LNCaP clone FGC (cell line): ENCODE results near the gene PAX7.

ENCODE experiments used
- DNase-seq: peaks from one replicate; pipeline ENCODE4 v3.0.0-alpha.2; 2011; ENCODE audit warnings: low read depth
- H3K4me3 ChIP-seq: 2 replicates; pipeline ENCODE4 v1.5.1; 2011; ENCODE audit warnings: mild to moderate bottlenecking, low read depth, low read length, control low read depth
- TF ChIP-seq, protein P1 (sequence below): IDR thresholded peaks from 2 replicates; pipeline ENCODE4 v1.5.1; 2012; ENCODE audit warnings: mild to moderate bottlenecking; ENCODE audit not compliant: control insufficient read depth, insufficient read depth; ENCODE audit errors: extremely low read depth

PAX7 gene

DNA sequence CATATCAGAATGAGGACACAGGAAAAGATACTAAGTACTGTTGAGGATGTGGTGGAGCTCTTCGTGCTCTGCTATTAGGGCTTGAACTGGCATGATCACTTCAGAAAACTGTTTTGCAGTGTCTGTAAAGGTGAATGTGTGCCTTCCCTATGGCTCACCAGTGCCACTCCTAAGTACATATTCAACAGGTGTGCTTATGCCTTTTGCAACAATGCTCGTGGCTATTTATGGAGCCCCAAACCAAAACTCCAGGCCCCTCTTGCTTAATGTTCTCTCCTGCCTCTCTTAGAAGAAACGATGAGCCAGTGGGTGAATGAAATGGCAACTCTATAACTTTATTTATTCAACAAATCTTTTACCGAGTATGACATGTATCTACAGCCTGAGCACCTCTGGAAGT lies 158.6 kb downstream of the PAX7 start:
- no peak for DNase-seq
- no peak overlapping the region for H3K4me3 ChIP-seq
- TF ChIP-seq, protein P1, sequence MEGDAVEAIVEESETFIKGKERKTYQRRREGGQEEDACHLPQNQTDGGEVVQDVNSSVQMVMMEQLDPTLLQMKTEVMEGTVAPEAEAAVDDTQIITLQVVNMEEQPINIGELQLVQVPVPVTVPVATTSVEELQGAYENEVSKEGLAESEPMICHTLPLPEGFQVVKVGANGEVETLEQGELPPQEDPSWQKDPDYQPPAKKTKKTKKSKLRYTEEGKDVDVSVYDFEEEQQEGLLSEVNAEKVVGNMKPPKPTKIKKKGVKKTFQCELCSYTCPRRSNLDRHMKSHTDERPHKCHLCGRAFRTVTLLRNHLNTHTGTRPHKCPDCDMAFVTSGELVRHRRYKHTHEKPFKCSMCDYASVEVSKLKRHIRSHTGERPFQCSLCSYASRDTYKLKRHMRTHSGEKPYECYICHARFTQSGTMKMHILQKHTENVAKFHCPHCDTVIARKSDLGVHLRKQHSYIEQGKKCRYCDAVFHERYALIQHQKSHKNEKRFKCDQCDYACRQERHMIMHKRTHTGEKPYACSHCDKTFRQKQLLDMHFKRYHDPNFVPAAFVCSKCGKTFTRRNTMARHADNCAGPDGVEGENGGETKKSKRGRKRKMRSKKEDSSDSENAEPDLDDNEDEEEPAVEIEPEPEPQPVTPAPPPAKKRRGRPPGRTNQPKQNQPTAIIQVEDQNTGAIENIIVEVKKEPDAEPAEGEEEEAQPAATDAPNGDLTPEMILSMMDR, result no peak

DNA sequence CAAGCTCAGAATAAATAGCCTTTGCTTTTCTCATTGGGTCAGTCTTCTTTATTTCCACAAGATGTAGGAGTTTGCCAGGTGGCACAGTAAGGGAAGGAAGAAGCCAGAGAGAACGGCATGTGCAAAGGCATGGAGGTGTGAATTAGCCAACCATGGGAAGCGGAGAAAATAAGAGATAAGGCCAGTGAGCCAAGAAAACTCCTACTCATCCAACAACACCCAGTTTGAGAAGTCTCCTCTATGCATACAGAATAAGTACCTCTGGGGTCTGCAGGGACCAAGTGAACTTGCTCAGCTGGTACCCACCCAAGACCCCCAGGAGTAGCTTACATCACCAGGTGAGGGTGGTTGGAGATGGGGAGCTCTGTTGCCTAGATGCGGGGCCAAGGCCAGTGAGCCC lies 162.1 kb downstream of the PAX7 start:
- TF ChIP-seq, protein P1, result no peak
- no peak overlapping the region for H3K4me3 ChIP-seq
- no peak for DNase-seq

DNA sequence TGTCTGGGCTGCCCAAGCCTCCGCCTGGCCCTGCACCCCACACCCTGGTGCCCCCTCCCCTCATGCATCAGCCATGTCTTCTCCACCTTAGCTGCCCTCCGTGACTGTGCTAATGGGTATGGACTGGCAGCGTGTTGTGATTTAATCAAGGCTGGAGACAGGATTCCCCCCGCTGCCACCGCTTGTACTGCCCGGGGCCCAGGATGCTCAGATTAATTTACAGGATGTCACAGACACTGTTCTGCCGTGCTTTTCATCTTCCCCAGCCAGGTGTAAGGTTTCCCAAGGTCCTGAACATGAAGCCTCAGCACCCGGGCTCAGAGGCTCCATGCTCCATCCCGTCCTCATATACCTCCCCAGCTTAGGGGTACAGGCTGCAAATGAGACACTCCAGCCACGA lies 162.5 kb downstream of the PAX7 start:
- no peak for DNase-seq
- TF ChIP-seq, protein P1, result no peak
- no peak overlapping the region for H3K4me3 ChIP-seq

DNA sequence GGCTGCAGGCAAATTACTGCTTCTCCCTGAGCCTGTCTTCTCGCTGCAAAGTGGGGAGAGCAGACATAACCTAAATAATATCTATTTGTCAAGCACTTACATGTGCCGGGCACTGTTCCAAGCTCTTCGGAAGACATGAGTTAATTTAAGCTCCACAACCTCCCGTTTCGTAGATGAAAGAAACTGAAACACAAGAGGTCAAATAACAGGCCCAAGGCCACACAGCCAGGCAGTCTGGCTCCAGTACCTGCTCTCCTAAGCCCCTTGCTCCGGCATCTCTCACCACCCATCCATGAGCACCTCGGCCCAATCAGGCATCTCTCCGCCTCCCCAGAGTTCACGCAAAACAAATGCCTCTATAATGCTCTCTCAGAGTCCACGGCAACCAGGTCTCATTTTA lies 163.4 kb downstream of the PAX7 start:
- TF ChIP-seq, protein P1, result no peak
- no peak for DNase-seq
- no peak overlapping the region for H3K4me3 ChIP-seq

DNA sequence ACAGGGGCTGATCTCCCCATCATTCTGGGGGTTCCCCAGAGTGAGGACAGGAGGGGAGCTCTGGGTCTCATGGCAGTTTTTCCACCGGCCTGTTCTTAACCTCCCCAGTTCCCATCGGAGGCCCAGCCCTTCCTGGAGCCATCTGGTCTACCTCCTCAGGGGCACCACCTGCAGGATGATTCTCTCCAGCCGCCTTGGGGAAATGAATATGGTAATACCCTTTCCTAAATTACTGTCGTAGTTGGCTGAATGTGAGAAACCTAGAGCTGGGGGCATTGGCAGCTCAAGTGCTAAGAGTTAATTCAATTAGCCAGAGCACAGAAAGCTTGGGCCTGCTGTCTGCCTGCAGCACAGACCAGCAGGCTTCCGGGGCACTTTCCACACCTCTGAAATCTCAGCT lies 163.9 kb downstream of the PAX7 start:
- DNase-seq, result no peak

DNA sequence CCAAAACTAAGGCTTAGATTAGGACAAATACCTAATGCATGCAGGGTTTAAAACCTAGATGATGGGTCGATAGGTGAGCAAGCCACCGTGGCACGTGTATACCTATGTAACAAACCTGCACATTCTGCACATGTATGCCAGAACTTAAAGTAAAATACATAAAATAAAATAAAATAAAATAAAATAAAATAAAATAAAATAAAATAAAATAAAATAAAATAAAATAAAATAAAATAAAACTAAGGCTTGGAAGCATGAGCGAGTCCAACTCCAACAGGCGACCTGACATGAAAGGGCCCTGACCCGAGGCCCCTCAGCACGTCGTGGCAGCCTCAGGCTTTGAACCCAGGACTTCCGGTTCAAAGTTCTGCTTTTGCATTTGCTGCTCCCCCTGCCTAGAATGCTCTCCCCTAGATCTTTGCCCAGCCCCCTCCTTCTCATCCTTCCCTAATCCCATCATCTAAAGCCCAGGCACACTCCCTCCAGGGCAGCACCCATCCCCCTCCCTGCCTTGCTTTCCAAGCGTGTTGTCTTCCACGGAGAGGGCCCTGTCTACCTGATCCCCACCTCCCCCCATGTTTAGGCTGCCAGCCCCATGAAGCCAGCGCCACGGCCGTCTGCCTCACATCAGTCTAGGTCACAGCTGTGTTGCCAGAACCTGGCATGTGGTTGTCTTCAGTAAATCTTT lies 164.5 kb downstream of the PAX7 start:
- TF ChIP-seq, protein P1, result no peak
- DNase-seq, result no peak
- no peak overlapping the region for H3K4me3 ChIP-seq

More for the DNA sequence above, 163.9 kb downstream of the PAX7 start:
- TF ChIP-seq, protein P1, result no peak
- H3K4me3 ChIP-seq, result no peak overlapping the region

DNA sequence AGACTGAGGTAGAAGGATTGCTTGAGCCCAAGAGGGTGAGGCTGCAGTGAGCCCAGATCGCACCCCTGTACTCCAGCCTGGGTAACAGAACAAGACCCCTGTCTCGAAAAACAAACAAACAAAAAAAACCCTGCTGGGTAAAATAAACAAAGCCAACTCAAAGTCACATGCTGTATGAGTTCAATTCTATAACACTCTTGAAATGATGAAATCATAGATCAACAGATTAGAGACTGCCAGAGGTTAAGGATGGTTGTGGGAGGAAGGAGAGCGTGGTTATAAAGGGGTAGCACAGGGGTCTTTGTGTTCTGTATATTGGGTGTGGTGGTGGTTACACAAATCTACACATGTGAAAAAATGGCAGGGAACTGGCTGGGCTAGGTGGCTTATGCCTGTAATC lies 166.3 kb downstream of the PAX7 start:
- TF ChIP-seq, protein P1, result no peak

More for the DNA sequence above, 166.3 kb downstream of the PAX7 start:
- H3K4me3 ChIP-seq, result no peak overlapping the region
- no peak for DNase-seq
